ENCODE results near the gene SLC6A6. TPM values are rescaled to one million over a fixed set of nuclear protein-coding genes. Genes with fewer than 3 reads are reported as not detected.
A peak's percentile ranks its signal among the peaks of the same experiment; 100 is the strongest.

Gene SLC6A6
- total RNA-seq, 4 donors from 2014 or later, result 35.7 to 75.2 (median 56.4) TPM

Small RNA genes within 50 kb of the gene (small RNA-seq; reads per million reads assigned to genes)
- gene RNA5SP124 (3.0 reads per million, percentile 60 among the genes with 10 or more reads in this experiment), gene RNU6-905P (not detected)

Other genes with a start within 250 kb of the SLC6A6 start
- 10 to 100 TPM; 26.5 to 47.8 (median 33.8) TPM for gene XPC, start 224.0 kb upstream of the SLC6A6 start, total RNA-seq
- 10 to 100 TPM in 2 of 4 donors, 1 to 10 TPM in 2; 8.0 to 12.4 (median 10.9) TPM for gene LSM3, start 223.8 kb upstream of the SLC6A6 start, total RNA-seq
- 1 to 10 TPM in 2 of 4 donors, under 1 TPM in 2; 0.69 to 2.6 (median 1.2) TPM for gene GRIP2, start 137.7 kb downstream of the SLC6A6 start, total RNA-seq
- gene CCDC174, start 249.2 kb downstream of the SLC6A6 start, total RNA-seq, result 10 to 100 TPM; 11.0 to 28.1 (median 16.2) TPM

All from omental fat pad (tissue), 4 donors.